Gastrocnemius medialis (tissue), 4 donors: ENCODE results near the gene RHOT2. TPM values are rescaled to one million over a fixed set of nuclear protein-coding genes. Genes with fewer than 3 reads are reported as not detected.
A peak's percentile ranks its signal among the peaks of the same experiment; 100 is the strongest.

ENCODE experiments used
- ATAC-seq, 2 donors: fragments of 150-250 bp; one replicate each; pipeline ENCODE4 v1.9.1; 2016
- DNase-seq, 2 donors: peaks; one replicate each; pipeline ENCODE4 v3.0.0-alpha.2; 2019
- H3K27ac ChIP-seq, 4 donors: fragments of 200-600 bp; sonication (generic); 1 replicate in 1 of 4; 2 replicates in 3 of 4; pipeline ENCODE4 v1.5.1; 2016 to 2018; ENCODE audit warnings: mild to moderate bottlenecking in 2 of 4, moderate library complexity in 1 of 4
- H3K27me3 ChIP-seq, 3 donors: fragments of 200-600 bp; sonication (generic) in 2 of 3; 1 replicate in 1 of 3; 2 replicates in 2 of 3; pipeline versions ENCODE4 v1.5.1 to v1.6.0; 2016 to 2019; ENCODE audit warnings: mild to moderate bottlenecking in 1 of 3, moderate library complexity in 1 of 3
- H3K36me3 ChIP-seq, 2 donors: fragments of 200-600 bp; sonication (generic) in 1 of 2; one replicate each; pipeline ENCODE4 v1.5.1; 2017 to 2018
- H3K4me1 ChIP-seq, 2 donors: fragments of 200-600 bp; sonication (generic) in 1 of 2; one replicate each; pipeline ENCODE4 v1.5.1; 2016 to 2017; ENCODE audit warnings: mild to moderate bottlenecking in 2 of 2
- H3K4me3 ChIP-seq, 4 donors: fragments of 200-600 bp; sonication (generic) in 3 of 4; 1 replicate in 1 of 4; 2 replicates in 3 of 4; pipeline ENCODE4 v1.5.1; 2016 to 2019; ENCODE audit warnings: mild to moderate bottlenecking in 2 of 4
- H3K9me3 ChIP-seq, 3 donors: fragments of 200-600 bp; sonication (generic) in 2 of 3; 1 replicate in 1 of 3; 2 replicates in 2 of 3; pipeline ENCODE4 v1.5.1; 2016 to 2019
- CTCF ChIP-seq, 5 experiments: fragments of 450-650 bp in 3 of 5; fragments of 200-600 bp in 2 of 5; sonication (generic) in 2 of 5; IDR thresholded peaks in 4 of 5; conservative IDR thresholded peaks in 1 of 5; 1 replicate in 4 of 5; 2 replicates in 1 of 5; pipeline ENCODE4 v1.5.1; 2016 to 2019; ENCODE audit warnings: antibody characterized with exemption in 5 of 5, mild to moderate bottlenecking in 3 of 5, moderate library complexity in 3 of 5
- POLR2A ChIP-seq, 2 donors: fragments of 450-650 bp; IDR thresholded peaks; one replicate each; pipeline ENCODE4 v1.6.1; 2017; ENCODE audit warnings: antibody characterized with exemption in 2 of 2, mild to moderate bottlenecking in 2 of 2, moderate library complexity in 2 of 2
- in situ Hi-C, 4 donors: fragments of 200-750 bp; cut with MboI; loops; one replicate each; pipeline versions ENCODE4 v1.15.0 to v1.8.0; 2017; ENCODE audit warnings: low sequenced_read_pairs in 4 of 4
- intact Hi-C: fragments of 100-400 bp; cut with DNase I; formaldehyde crosslinking; loops from one replicate; pipeline ENCODE4 v1.15.1; 2023; ENCODE audit warnings: low total_unique reads
- total RNA-seq, 4 donors: library from RNA; depleted of rRNA; stranded (reverse); fragments of >200 nt; gene quantifications; one replicate each; pipeline versions ENCODE4 v1.1.0 to v1.2.3, GENCODE V29; 2016

RHOT2 gene
- total RNA-seq, 4 donors from 2014 or later, result 20.9 to 41.6 (median 27.3) TPM

DNA sequence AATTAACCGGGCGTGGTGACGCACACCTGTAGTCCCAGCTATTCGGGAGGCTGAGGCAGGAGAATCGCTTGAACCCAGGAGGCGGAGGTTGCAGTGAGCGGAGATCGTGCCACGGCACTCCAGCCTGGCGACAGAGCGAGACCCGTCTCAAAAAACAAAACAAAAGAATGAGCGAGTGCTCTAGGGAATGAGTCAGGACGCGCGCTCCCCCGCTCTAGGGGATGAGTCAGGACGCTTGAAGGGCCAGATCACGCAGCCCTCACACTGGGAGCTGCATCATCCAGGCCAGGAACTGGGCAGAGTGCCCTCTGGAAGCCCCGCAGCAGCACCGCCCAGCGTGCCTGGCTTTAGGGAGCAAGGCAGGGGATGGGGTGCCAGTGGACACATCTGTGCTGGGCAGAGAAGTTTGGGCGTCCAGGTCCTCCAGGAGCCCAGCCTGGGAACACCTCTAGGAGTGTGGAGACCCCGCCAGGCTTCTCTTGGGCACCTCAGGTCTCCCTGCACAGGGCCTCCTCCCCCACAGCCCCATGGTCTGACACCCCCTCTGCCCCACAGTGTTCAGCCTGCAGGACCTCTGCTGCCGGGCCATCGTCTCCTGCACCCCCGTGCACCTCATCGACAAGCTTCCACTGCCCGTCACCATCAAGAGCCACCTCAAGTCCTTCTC is 41.0 kb upstream of the RHOT2 start:
- Histone ChIP-seq H3K4me3 (no peak overlapping the region), H3K36me3 (peaks cover 0 to 11% of the 10 kb centered on the region in 2 donors), H3K4me1 (peaks cover 11 to 12% of the 10 kb centered on the region in 2 donors), H3K27ac (peak overlapping the region in 1 of 4 donors; percentile 24), H3K9me3 (no peaks in the 10 kb centered on the region), H3K27me3 (no peaks in the 10 kb centered on the region)
- in situ Hi-C loops (no loop called here), intact Hi-C loops (no loop called here)
- TF ChIP-seq POLR2A (IDR thresholded peaks at IDR 0.05) (no peak), CTCF (IDR thresholded peaks at IDR 0.05 in 4 of 5, conservative IDR thresholded peaks at IDR 0.05 in 1 of 5) (no peak)
- peak in 1 of 2 donors; percentile 68 for DNase-seq
- peak; percentile 42 to 56 for ATAC-seq

DNA sequence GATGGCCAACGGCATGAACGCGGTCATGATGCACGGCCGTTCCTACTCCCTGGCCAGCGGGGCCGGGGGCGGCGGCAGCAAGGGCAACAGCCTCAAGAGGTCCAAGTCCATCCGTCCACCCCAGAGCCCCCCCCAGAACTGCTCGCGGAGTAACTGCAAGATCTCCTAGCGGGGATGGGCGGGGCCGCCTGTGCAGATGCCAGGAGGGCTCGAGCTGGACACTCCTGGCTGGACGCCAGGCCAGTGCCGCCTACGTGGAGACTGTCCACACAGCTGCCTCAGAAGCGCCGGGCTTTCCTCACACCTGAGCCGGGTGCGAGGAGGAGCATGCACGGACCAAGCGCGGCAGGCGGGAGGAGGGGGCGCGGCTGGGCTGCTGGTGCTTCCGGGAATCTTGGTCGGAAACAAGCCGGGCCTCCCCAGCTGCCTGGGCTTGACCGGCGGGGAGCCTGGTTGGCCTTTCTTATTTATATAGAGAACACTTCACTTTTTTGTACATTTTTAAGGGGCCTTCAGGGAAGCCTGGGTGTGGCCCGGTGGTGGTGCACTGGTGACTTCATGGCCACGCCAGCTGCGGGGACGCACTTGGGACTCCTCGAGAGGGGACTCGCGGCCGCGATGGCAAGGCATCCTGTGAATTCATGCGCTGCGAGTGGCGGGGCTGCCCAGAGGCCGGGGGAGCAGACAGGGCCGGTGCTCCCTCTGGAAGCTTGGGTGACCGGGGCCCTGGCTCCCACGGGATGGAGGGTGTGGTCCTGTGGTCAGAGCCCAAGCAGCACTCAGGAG is 40.3 kb upstream of the RHOT2 start:
- intact Hi-C loops, result no loop called here

DNA sequence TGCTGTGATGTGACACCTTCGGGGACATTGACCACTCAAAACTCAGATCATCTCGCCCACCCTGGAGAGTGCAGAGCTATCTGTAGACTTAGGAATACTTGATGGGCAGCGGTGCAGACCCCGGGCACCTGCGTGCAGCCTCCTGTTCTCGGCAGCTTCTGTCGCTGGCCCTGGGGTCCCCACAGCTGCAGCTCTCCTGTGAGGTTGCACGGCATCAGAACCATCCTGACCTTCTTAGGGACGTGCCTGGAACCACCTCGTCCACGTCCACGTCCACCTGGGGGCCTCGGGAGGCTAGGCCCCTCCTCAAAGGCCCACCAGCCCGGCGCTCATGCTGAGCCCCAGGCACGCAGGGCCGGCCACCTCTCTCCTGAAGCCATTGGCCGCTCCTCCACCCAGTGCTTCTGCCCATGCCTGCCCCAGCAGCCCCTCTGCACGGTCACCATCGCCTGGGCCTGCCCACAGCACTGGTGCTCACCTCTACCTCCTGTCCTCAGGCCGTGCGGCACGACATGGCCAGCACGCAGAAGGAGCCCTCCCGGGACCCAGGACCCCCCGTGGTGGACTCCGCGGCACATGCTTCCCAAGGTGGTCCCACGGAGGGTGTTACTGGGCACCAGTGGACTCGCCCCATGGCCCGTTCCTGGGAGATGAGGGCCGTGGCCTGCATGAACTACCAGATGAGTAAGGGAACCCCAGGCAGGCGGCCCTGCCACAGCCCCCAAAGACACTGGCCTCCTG is 39.4 kb upstream of the RHOT2 start:
- no peak overlapping the region for H3K27ac ChIP-seq
- H3K4me3 ChIP-seq, result no peak overlapping the region
- H3K9me3 ChIP-seq, result no peaks in the 10 kb centered on the region
- intact Hi-C loops, result no loop called here
- H3K36me3 ChIP-seq, result peaks cover 0 to 11% of the 10 kb centered on the region in 2 donors
- DNase-seq (no peak), ATAC-seq (no peak)
- H3K4me1 ChIP-seq, result peaks cover 11 to 12% of the 10 kb centered on the region in 2 donors
- in situ Hi-C loops, result no loop called here
- TF ChIP-seq CTCF (IDR thresholded peaks at IDR 0.05 in 4 of 5, conservative IDR thresholded peaks at IDR 0.05 in 1 of 5) (no peak), POLR2A (IDR thresholded peaks at IDR 0.05) (no peak)
- no peaks in the 10 kb centered on the region for H3K27me3 ChIP-seq

More for the DNA sequence above, 40.3 kb upstream of the RHOT2 start:
- ATAC-seq (peak; percentile 23 to 56), DNase-seq (peak in 1 of 2 donors; percentile 79)
- Histone ChIP-seq H3K27ac (peak overlapping the region in 2 of 4 donors; percentile 24 to 41), H3K4me1 (peaks cover 11 to 12% of the 10 kb centered on the region in 2 donors), H3K27me3 (no peaks in the 10 kb centered on the region), H3K9me3 (no peaks in the 10 kb centered on the region), H3K36me3 (peaks cover 0 to 11% of the 10 kb centered on the region in 2 donors), H3K4me3 (no peak overlapping the region)
- in situ Hi-C loops, result no loop called here
- no peak for TF ChIP-seq CTCF (IDR thresholded peaks at IDR 0.05 in 4 of 5, conservative IDR thresholded peaks at IDR 0.05 in 1 of 5)
- no peak for TF ChIP-seq POLR2A (IDR thresholded peaks at IDR 0.05)

DNA sequence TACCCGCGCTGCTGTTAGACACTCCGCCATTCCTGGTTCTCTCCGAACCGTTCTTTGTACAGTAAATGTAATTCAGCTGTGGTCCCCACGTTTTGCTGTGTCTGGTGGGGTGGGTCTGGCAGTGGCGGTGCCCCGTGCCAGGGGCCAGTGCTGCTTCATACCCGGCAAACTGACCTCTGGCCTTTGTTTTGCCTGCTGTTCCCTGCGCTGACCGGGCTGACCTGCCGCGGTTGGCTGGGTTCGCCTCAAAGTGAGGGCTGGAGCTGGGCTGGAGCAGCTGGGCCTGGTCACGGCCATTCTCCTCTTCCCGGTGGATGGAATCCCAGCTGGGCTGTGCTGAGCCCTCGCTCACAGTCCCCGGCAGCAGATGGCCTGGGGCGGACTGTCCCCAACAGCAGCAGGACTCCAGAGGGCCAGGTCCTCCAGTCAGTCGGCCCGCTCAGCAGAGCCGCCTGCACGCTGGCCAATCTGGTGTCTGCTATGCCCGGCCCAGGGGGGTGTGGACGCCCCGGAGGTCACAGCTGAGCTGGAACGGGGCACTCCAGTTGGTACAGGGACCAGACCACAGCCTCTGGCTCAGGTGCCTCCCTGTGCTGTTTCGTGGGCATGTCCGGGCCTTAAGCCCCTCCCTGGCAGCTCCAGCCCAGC is 38.6 kb upstream of the RHOT2 start:
- ATAC-seq, result peak in 1 of 2 donors; percentile 17
- no peaks in the 10 kb centered on the region for H3K27me3 ChIP-seq
- no peaks in the 10 kb centered on the region for H3K9me3 ChIP-seq
- in situ Hi-C loops, result no loop called here
- peaks cover 0 to 18% of the 10 kb centered on the region in 2 donors for H3K36me3 ChIP-seq
- TF ChIP-seq CTCF (IDR thresholded peaks at IDR 0.05 in 4 of 5, conservative IDR thresholded peaks at IDR 0.05 in 1 of 5) (no peak), POLR2A (IDR thresholded peaks at IDR 0.05) (no peak)
- DNase-seq, result no peak
- H3K27ac ChIP-seq, result peak overlapping the region; percentile 7 to 36 (median 22)
- H3K4me1 ChIP-seq, result peaks cover 11 to 12% of the 10 kb centered on the region in 2 donors
- H3K4me3 ChIP-seq, result no peak overlapping the region
- intact Hi-C loops, result no loop called here
